IPS-NIHi7 (cell line): ENCODE measurements around the gene PSORS1C2.
A peak's percentile ranks its signal among the peaks of the same experiment; 100 is the strongest.

Experiments used
- DNase-seq: peaks from one replicate; pipeline ENCODE4 v3.0.0; 2012; ENCODE audit warnings: mixed read lengths; ENCODE audit errors: extremely low spot score

The PSORS1C2 gene

DNA sequence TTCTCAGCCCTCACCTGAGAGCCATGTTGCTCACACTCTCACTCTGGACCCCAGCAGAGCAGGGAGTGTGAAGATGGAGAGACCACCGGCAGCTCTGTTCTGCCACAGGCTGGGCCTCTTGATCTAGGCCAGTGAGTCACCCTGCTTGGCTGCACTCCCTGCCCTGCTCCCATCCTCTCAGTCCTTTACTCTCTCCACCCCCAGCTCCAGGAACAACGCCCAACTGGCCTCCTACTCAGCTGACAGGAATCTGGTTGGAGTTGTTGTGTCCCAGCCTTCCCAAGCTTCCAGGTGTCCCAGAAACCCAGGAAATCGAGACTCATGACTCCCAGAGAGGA lies 24.4 kb downstream of the PSORS1C2 start, which contains the start of gene PSORS1C1:
Gene PSORS1C1, plus strand, starts transcription at position 260 of the 338 bp plus-strand sequence. CDS start 14,833 bp downstream, outside the sequence.
- peak; percentile 68 for DNase-seq

DNA sequence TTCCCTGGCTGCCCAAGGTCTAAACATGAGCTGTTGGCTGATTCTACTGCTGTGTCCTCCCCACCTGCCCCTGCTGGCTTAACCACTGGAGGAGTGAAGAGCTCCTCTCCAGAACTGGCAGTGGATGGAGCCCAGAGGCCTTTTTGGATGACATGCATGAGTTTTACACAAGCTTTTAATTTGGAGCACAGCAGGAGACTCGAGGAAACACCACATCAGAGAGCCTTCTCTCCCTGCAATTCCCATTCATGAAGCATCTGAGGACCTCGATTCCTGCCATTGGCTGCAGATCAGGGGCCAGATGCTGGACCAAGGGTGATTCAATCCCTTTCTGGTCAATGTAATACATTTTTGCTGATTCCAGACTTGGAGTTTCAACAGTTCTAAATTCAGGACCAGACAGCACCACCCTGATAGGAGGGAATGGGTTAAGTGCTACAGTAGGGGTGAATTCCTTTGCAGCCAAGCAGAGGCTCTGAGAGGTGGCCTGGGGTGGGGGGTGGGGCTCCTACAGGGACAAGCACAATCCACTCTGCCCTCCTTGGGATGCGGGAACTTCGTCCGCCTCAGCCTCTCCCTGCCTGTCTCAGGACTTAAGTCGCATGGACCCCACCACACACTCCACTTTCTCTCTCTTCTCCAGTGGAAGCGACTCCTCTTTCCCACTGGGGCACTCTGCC lies 24.9 kb downstream of the PSORS1C2 start:
- no peak for DNase-seq

DNA sequence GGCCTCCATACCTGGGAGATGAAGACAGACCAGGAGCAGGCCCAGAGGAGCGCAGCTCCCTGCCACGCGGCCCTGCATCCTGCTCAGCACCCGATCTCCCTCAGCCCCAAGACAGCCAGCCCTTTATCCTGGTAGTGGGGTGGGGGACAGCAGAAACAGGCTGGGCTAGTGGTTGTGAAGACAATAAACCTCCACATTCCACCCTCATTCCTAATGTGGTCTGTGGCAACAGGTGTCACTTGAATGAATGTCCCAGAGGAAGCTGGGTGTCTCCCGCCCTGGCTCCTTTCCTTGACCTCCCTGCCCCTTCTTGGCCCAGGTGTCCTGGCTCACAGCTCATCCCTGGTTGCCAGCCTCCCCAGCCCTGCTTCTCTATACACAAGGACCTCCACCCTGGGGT lies 26.4 kb downstream of the PSORS1C2 start, which contains the start of gene C6orf15:
Gene C6orf15, minus strand, starts transcription at position 98 of the 400 bp plus-strand sequence. Its CDS starts 20 bp downstream, at position 78.
- DNase-seq, result no peak

DNA sequence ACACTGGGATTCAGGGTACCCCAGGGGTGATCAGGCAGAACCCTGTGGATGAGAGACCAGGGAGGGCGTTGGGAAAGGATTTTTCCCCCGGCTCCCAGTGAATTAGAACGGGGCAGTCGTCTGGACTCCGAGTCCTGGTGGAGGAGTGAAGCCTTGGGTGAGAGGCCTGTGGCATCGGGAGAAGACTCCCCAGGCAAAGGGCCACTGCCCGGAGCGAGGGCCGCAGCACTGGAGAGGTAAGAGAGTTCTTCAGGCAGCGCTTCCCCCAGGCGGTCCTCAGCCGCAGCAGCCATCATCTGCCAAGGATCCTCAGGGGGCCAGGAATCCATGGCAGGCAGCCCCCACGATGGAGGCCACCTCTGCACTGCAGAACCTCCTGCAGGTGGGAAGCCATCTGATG lies 27.2 kb downstream of the PSORS1C2 start:
- no peak for DNase-seq

DNA sequence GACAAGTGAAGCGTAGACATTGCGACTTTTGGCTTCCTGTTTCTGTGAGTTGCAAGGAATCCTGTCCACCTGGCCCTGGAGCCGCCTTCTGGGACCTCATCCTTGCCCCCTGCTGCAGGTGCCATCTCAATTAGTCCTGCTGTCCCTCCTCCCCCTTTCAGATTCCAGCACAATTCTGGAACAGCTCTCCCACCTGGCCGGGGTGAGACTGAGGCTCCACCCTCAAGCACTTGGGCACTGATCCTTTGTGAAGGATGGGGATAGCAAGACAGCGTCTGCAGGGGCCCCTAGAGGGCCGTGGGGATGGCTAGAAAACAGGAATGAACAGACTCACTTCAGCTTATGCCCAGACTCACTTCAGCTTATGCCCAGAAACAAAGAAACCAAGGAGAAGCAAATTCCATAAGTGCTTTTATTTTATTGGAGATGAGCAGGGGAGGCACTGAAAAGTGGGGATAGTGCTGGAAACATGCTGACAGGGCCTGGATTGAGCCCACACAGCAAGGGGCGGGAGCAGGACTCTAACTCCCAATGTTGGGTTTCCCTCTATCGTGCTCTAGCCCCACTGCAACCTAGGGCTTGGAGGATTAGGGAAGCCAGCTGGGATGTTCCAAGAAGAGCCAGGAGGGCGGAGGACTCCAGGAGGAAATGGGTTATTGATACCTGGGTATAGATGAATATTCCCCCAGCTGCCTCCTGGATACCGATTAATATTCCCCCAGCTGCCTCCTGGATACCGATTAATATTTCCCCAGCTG lies 27.9 kb downstream of the PSORS1C2 start:
- DNase-seq, result peak; percentile 63

DNA sequence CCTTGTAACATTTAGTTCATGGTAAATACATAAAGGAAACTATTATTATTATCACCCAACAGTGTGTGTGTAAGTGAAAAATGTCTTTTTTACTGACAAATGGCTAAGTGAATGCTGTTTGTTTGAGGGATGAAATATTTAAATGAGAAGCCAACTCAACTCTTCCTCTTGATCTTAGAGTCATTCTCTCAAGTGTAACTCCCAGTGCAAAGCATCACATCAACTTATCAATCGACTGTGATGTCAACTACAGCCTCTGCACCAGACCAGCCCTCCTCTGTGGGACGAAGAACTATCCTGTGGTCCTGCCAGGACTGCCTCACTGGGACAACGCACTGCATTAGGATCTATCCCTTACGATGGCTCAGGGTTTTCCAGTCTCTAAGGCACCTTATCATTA lies 31.8 kb downstream of the PSORS1C2 start:
- no peak for DNase-seq

DNA sequence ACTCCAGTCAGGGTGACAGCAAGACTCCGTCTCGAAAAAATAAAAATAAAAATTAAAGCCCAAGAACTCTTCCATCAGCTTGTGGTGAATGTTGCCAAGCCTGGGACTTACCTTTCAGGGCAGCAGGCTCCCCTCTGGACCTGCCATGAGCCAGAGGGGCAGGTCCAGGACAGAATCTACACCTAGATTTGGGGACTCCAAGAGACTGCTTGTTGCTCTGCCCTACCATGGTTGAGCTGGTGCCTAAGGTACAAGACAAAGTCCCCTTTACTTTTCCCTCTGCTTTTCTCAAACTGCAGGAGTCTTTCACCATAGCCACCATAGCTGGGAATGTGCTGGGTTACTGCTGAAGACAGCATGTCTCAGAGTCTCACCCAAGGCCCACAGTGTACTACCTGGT lies 35.7 kb downstream of the PSORS1C2 start:
- no peak for DNase-seq

DNA sequence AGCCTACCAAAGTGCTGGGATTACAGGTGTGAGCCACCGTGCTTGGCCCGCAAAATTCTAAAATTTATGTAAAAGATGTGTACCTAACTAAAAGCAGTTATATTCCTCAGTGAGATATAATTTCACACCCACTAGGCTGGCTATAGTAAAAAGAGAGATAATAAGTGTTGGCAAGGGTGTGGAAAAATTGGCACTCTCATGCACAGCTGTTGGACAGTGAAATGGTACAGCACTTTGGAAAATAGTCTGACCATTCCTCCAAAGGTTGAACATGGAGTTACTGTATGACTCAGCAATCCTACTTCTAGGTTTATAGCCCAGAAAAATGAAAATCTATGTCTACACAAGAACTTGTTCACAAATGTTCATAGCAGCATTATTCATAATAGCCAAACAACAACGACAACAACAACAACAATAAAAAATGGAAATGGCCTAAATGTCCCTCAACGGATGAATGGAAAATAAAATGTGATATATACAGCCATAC lies 40.4 kb downstream of the PSORS1C2 start:
- DNase-seq, result no peak

DNA sequence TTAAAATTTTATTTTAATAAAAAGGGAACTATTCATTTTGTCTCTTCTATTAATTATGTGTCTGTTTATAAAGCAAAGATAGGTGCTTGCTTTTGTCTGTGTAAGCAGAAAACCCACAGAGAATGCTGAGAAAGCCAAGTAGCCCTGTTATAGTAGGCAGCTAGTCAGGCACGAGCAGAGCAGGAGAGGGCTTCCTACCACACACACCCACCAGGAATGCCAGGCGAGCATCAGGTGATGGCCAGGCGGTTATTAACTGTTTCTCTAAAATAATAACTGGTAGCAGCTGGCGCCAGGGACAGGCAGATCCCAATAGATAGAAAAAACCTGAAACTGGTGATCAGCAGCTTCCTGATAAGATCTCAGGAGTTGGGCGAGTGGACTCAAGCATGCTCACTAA lies 42.2 kb downstream of the PSORS1C2 start:
- DNase-seq, result no peak

DNA sequence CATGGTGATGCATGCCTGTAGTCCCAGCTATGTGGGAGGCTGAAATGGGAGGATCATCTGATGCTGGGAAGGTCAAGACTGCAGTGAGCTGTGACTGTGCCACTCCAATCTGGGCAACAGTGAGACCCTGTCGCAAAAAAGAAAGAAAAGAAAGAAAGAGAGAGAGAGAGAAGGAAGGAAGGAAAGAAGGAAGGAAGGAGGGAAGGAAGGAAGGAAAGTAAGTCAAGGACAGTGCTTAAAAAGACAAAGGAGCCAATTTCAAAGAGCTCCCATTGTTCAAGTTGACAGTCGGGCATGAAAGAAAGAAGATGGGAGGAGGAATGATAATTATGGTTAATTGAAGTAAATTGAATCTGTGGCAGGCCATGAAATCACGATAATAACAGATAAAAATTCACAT lies 42.7 kb downstream of the PSORS1C2 start:
- no peak for DNase-seq

DNA sequence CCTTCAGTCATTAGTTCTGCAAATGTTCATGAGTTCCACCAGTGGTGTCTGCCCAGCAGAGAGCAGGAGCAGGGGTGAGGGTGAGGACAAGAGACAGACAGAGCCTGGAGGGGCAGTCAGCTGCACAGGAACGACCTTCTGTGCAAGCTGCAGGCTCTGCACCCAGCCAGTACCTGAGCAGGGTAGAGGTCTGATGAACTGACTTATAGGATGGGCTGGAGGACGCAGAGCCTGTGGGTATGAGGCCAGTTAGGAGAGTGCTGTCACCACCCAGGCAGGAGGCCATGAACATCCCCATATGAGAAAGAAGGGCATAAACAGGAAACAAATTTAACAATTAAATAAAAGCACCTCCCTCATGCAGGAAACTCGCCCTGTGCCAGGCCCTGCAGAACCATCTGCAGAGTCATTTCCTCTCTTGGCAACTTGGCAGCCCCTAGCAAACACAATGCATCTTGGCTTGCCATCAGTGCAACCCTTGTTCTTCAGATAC lies 44.4 kb downstream of the PSORS1C2 start:
- DNase-seq, result no peak

DNA sequence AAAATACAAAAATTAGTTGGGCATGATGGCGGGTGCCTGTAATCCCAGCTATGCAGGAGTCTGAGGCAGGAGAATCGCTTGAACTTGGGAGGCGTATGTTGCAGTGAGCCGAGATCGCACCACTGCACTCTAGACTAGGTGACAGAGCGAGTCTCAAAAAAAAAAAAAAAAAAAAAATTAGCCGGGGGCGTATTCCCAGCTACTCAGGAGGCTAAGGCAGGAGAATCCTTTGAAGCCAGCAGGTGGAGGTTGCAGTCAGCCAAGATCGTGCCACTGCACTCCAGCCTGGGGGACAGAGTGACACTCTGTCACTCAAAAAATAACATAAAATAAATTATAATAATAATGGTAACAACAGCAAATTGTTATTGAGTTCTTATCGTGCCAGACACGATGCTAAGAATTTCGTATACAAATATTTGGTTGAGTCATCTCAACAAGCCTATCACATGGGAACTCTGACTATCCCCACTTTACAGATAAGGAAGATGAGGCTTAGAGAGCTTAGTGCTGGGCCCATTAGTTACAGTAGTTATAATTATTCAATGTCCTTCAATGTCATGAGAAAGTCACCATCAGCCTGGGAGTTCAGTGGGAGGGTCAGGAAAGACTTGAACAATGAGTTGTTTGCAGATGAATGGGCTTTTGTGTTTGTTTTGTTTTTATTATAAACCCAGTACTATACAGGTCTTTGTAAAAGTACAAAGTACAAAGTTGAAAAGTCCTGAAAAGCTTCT lies 45.9 kb downstream of the PSORS1C2 start:
- no peak for DNase-seq

DNA sequence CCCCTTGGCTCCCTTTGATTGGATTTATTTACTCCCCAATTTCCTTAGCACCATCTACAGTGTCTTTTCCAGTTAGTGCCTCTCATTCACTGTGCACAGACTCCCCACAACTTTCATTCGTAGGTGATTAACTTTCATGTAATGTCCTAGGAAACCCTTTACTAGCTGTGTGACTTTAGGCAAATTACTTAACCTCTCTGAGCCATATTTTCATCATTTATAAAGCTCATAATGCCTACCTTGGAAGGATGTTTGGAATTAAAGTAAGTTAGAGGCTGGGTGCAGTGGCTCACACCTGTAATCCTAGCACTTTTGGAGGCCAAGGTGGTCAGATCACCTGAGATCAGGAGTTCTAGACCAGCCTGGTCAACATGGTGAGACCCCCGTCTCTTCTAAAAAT lies 46.6 kb downstream of the PSORS1C2 start:
- no peak for DNase-seq

DNA sequence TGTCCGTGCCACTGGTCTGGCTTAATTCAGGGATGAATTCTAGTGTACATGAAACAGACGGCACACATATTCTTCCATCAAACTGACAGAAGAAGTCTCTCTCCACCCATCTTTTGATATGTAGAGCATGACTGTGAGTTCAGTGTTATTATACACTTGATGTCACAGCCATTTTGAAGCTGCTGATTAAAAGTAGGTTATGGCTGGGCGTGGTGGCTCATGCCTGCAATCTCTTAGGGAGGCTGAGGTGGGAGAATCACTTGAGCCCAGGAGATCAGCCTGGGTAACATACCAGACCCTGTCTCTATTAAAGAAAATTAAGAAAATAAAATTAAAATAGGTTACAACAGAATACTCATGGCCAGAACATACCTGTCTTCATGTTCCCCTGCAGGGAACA lies 47.2 kb downstream of the PSORS1C2 start:
- no peak for DNase-seq

DNA sequence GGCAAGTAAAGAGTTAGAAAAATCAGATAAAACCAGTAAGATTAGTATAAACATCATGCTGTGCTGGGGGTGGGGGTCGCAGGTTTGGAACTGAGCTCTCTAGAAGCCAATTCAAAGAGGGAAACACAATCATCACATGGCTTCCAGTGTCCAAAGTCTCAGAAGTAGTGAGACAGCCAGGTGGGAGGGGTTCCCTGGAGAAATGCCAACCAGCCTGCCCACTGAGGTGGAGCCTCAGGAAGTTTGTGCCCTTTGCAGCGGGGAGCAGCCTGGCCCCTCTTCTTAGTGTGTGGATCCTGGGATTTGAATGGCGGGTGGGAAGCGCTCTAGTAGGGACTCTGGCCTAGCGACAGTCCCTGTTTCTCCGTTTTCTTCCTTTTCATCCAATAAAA lies 47.9 kb downstream of the PSORS1C2 start:
- no peak for DNase-seq

DNA sequence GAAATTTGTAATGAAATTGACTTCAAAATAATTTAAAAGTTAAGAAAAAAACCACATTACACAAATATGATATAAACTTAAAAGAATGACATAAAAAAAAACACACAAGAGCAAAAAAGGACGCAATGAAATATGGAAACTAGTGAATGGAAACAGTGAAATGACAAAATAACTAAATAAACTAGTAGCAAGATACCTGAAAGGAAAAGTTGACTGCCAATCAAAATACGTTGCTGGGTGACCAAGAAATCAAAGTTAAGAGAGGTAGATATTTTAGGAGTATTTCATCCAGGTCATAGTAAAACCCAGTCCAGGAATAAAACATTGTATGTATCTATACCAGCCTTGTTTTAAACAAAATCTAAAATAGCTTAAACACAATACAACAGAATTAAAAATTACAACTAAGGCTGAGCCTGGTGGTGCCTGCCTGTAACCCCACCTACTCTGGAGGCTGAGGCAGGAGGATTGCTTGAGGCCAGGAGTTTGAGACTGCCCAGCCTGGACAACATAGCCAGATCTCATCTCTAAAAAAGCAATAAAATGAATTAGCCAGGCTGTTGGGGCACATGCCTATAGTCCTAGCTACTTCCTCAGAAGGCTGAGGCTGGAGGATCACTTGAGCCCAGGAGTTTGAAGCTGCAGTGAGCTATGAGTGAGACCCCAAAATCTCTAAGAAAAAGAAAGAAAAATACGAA lies 48.4 kb downstream of the PSORS1C2 start:
- DNase-seq, result no peak
